ENCODE measurements around the gene UGT1A10.

UGT1A10 gene

DNA sequence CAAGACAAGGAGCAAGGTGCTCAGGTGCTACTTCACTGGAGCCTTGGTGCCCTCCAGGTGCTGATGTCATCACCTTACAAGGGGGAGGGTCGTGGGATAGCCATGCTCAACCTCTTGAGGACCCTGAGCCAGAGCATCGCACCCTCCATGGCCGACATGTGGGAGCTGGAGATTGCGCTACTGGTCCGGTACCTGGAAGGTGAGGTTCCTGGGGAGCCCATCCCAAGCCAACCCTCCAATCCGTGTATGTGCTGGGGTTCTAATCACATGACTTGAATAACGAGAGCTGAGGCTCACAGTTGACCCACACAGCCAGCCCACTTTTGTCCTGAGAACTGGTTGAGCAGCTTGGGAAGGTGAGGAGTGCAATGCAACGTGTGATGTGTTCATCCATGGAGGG, 167.7 kb downstream of the UGT1A10 start:
- no peak for DNase-seq (ENCODE audit: low spot score)

DNA sequence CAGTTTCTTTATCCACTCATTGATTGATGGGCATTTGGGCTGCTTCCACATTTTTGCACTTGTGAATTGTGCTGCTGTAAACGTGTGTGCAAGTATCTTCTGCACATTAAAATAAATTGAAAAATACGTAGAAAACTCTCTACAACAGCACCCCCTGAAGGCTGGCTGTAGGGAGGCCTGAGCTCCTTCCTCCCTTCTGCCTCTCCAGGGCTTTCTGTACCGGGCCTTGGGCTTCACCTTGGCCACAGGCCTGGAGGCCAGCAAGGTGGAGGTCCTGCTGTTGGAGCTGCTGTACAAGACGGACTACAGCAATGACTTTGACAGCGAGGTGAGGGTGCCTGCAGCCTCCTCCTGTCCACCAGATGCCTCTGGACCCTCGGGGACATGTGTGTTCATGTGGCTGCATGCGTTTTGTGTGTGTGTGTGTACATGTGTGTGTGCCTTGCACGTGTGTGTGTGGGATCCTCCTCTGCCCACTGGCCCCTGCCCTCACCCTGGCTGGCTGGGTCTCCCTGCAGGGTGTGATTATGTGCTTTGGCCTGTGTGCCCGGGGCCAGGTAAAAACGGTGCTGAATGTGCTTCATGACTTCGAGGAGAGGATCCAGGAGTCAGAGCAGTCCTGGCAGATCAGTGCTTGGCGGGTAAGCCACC, 171.1 kb downstream of the UGT1A10 start:
- DNase-seq (ENCODE audit: low spot score): peak; percentile 31

- DNase-seq (ENCODE audit: low spot score): peak; percentile 29
Observed at GRCh38 chr2:233807966-233808935, 172.0 kb downstream of the UGT1A10 start.

DNA sequence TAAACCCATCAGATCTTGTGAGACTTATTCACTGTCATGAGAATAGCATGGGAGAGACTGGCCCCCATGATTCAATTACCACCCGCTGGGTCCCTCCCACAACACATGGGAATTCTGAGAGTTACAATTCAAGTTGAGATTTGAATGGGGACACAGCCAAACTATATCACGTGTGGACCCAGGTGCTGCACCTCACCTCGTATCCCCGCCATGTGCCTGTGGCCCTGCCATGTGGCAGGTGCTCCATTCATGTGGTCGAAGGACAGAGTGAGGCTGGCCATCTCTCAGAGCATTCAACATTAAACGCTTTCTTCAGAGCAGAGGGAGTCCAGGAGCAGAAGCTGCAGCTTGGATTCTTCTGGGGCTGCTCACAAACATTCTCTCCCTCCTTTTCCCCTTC, 174.1 kb downstream of the UGT1A10 start:
- DNase-seq (ENCODE audit: low spot score): peak; percentile 20

DNA sequence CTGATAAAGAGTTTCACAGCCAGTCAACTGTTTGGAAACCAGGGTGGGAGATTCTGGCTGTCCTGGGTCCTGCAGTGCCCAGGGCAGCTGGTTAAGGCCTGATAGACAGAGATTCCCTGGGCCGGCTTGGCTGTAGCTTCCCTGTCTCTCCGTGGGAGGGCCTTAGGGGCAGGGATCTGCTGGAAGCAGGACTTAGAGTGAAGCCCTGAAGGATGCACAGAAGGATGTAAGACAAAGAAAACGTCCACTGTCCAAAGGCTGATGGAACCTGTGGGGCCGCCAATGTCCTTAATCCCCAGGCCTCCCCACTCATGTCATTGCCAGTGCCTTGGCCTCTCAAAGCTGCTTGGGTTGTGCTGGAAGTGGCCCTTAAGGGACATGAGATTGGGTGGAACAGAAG, 174.8 kb downstream of the UGT1A10 start:
- peak; percentile 33 for DNase-seq (ENCODE audit: low spot score)

GRCh38 chr2:233811732-233812131, 175.5 kb downstream of the UGT1A10 start:
- peak; percentile 20 for DNase-seq (ENCODE audit: low spot score)

DNA sequence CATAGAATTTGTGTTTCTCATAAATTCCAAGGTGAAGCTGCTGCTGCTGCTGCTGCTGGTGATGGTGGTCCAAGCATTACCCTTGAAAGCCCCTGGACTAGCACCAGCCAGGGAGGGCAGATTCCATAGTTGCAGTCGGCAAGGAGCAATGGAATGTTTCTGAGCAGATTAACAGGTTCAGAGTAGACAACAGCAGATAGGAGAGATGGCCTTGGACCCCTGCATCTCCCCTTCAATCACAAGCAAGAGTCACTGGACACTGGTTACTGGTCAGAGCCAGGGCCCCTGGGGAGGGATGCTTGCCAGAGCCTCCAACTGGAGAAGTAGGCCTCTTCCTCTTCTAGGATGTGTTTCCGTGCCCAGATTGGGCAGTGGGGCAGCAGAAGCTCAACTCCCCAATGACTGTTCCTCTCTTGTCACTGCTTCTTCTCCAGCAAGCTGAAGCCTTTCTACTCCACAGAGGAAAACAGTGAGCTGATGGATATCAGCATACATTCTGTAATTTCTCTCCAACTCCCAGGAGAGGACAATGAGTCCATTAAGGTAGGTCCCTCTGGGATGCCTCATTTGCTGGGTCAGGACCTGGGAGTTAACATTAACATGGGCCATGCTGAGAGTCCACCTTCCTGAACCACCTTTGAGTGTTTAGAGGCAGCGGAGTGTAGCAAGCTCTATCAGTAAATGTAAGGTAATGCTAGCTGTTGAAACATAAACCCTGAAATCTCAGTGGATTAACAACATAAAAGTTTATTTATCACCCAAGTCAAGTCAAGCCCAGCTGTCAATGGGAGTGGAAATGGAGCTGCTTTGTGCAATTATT, 177.2 kb downstream of the UGT1A10 start:
- DNase-seq (ENCODE audit: low spot score): no peak

DNA sequence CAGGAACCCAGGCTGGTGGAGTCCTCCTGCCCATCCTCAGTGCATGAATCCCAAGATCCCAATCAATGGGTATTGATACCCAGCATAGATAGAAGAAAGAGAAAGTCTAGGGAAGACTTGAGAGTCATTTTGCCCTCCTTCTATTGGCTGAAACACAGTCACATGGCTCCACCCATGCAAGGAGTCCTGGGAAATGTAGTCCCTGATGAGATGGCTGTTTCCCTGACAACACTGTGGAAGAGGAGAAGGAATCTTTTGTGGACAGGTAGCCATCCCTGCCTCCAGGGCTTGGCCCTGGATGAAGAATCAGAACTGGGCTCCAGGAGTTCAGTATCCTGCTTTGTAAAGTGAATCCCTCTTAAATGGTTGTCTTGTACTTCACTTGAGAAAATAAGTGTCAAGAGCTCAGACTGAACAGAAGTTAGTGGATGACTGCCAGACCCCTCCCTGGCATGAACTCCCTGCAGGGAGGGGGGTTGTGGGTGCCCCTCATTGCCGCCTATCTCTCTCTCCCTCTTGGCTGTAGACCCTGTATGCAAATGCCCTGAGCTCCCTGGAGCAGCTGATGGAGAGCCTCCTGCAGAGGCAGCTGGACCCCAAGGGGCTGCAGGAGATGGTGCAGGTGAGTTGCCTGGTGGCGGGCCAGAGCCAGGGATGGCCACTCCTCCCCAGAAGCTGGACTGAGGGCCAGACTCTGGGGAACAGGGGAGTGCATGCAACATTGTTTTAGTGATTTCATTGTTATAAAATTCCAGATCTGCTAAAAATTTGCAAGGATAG, 178.0 kb downstream of the UGT1A10 start:
- DNase-seq (ENCODE audit: low spot score): no peak

GRCh38 chr2:233815861-233816260, 179.6 kb downstream of the UGT1A10 start:
- no peak for DNase-seq (ENCODE audit: low spot score)

DNA sequence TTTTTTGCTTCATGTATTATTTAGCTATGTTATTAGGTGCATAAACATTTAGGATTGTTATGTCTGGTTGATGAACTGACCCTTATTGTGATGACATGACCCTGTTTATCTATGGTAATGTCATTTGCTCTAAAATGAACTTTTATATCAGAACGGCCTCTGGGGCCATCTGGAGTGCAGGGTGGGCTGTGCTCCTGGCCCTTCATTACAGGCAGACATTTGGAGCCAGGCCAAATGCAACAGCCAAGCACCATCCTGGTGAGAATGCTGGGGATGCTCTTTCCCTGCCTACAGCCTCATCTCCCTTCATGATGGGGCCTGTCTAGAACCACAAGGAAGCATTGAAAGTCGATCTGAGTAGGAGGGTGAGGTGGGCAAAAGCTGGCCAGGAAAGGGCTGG, 180.1 kb downstream of the UGT1A10 start:
- no peak for DNase-seq (ENCODE audit: low spot score)

DNA sequence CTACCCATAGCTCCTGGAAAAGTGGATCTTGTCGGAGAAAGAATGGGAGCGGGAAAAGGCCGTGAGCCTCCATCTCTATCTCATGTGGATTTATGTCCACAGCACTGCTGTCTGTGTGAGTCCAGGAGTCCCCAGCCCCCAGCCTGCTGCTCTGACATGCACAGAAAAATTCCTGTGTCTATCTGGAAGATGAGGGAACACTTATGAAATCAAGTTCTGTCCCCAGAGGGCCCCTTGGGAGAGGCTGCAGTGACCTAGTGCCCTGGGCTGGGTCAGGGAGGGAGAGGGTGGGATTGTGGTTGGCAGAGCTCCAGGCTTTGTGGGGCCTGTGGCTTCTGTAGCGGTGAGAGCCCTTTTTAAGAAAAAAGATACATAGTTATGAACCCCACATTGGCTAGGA, 180.5 kb downstream of the UGT1A10 start:
- no peak for DNase-seq (ENCODE audit: low spot score)

GRCh38 chr2:233817361-233817911, 181.2 kb downstream of the UGT1A10 start:
- DNase-seq (ENCODE audit: low spot score): no peak

DNA sequence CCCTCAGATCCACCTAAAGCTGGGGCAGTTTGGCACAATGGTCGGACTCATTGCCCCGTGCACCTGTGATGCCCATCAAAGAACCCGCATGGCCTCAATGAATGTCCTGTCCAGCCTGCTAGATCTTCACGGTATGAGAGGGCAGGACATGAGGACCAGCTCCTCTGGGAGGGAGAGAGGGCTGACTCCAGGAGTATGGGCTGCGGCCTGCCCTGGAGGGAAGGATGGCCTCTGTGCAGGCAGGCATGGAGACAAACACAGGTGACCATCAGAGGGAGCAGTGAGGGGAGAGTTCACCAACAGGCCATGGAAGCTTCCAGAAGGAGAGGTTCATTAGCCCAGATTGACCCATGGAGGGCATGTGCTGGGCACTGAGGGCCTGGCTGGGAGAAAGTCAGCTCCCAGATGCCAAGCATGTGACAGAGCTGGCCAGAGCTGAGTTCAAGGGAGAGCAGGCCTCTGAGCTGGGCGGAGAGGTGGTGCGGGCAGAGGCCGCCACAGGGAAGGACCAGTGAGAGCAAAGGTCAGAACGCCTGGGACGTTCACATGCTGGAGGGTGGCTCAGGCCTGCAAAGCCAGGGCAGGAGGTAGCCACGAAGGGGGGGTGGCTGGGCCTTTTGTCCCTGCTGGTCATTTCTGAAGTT, 181.9 kb downstream of the UGT1A10 start:
- DNase-seq (ENCODE audit: low spot score): no peak

- no peak for DNase-seq (ENCODE audit: low spot score)
Observed at GRCh38 chr2:233818639-233819621, 182.7 kb downstream of the UGT1A10 start.

DNA sequence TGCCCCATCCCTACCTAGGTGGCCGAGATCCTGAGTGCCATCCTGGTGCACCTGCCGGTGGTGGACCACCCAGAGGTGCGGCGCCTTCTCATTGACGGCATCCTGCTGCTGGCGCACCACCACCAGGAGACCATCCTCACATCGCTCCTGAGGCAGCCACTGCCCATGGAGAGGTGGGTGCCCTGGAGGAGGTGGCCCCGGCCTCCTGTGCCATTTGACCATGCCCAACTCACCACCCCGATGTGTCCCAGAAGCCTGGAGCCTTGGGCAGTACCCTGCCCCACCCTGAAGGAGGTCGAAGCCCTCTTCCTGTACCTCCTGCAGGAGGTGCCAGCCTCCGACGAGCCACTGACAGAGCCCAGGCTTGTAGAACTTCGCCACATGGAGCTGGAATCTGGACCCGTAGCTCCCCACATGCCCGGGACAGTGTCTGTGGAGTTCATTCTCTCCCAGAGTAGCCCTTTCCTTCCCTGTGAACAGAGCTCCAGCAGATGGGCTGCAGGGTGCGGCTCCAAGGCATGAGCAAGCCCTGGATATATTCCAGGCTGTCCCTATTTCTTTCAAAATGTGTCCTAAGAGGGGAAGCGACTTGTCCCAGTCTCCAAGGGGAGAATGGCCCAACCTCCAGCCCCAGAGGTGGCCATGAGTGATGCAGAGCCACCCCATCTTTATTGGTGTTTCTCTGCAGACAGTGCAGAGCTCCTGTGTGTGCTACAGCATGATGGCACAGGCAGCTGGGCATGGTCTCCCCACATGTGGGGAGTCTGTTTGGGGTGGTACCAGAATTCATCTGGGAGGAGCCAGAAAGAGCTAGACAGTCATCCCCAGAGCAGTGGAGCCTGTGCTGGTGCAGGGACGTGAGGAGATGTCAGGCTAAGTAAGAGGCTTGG, 183.9 kb downstream of the UGT1A10 start:
- DNase-seq (ENCODE audit: low spot score): peak; percentile 29

GRCh38 chr2:233820774-233821105, 184.5 kb downstream of the UGT1A10 start:
- DNase-seq (ENCODE audit: low spot score): peak; percentile 34

GRCh38 chr2:233821196-233821595, 184.9 kb downstream of the UGT1A10 start:
- peak; percentile 32 for DNase-seq (ENCODE audit: low spot score)

DNA sequence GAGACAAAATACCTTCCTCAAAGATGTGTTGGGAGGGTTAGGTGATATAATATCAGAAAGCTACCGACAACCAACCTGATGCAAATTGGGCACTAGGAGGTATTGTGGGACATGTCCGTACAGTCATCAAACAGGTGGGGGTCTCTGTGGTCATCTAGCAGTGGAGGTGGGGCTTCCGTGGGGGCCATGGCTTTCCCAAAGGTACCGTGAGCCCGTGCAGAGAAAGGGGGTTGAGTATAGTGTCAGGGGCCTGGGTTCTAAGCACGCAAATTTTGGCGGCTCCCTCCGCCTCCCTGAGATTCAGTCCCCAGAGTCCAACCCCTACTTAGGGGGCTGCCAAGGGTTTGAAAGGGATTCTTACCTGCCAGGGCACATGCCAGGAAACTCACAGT, 185.5 kb downstream of the UGT1A10 start:
- DNase-seq (ENCODE audit: low spot score): peak; percentile 17
